Stimulated activated naive CD8-positive, alpha-beta T cell treated with anti-CD3 and anti-CD28 coated beads, Interleukin-15, amount 100 ng/mL, for 72 hours (primary cell): ENCODE measurements around the gene FANCI.
"Not testable (repeated sequence)": the region's sequence is repeated elsewhere in the genome, so short reads cannot be mapped to it uniquely, and the experiment has no call there.

ENCODE experiments used
- ATAC-seq: fragments of 150-1000 bp; cut with Tn5 transposase; 2 replicates; pipeline ENCODE4 v1.10.0; 2021; ENCODE audit warnings: mild to moderate bottlenecking, moderate library complexity
- DNase-seq, 2 donors: peaks; one replicate each; pipeline ENCODE4 v3.0.0; 2021 to 2022
- H3K27ac Mint-ChIP-seq, 2 donors: one replicate each; pipeline ENCODE4 v1.8.0; 2022; ENCODE audit warnings: mild to moderate bottlenecking in 2 of 2, mixed read lengths in 2 of 2, moderate library complexity in 2 of 2
- H3K27me3 Mint-ChIP-seq: one replicate; pipeline ENCODE4 v1.8.0; 2022; ENCODE audit warnings: mixed read lengths
- H3K4me1 Mint-ChIP-seq: one replicate; pipeline ENCODE4 v1.8.0; 2022; ENCODE audit warnings: mild to moderate bottlenecking, mixed read lengths
- H3K4me3 Mint-ChIP-seq, 2 donors: one replicate each; pipeline ENCODE4 v1.8.0; 2022; ENCODE audit warnings: mild to moderate bottlenecking in 2 of 2, mixed read lengths in 2 of 2, moderate library complexity in 1 of 2
- H3K9me3 Mint-ChIP-seq, 2 donors: one replicate each; pipeline ENCODE4 v1.8.0; 2022; ENCODE audit warnings: mixed read lengths in 2 of 2

Gene FANCI

DNA sequence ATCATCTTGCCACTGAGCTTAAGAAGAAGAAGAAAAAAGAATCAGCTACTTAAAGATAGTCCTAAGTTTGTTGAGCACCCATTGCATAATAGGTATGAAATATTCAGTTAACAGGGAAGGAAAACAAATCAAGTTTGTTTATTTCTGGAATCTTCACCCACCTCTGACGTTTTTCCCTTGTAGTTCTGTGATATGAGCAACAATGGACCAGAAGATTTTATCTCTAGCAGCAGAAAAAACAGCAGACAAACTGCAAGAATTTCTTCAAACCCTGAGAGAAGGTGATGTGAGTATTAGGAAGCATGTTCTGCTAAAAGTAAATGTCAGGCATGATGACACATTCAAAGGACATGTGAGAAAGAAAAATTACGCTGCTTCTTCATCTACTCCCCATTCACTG lies 3.7 kb downstream of the FANCI start:
- no peak overlapping the region for H3K27ac Mint-ChIP-seq
- DNase-seq (no peak), ATAC-seq (no peak)
- H3K4me1 Mint-ChIP-seq, result peaks cover 43% of the 10 kb centered on the region
- H3K27me3 Mint-ChIP-seq, result peaks cover 7% of the 10 kb centered on the region
- H3K9me3 Mint-ChIP-seq, result no peaks in the 10 kb centered on the region
- H3K4me3 Mint-ChIP-seq, result no peak overlapping the region

DNA sequence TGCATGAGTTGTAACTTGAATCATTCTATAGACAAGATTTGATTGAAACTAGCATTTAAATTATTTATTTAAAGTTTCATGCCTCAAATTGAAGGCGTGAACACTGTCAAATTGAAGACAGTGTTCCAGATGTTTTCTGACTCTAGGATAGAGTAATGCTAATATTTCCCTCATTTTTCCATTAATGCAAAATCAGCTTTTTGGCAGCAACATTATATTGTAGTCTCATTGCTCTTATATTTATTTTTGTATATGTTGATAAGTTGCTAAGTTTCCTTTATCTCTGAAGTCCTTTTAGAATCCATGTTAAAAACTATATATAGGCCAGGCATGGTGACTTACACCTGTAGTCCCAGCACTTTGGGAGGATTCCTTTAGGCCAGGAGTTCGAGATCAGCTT lies 4.8 kb downstream of the FANCI start:
- no peak for DNase-seq
- Mint-ChIP-seq H3K27ac (no peak overlapping the region), H3K4me3 (no peak overlapping the region), H3K9me3 (no peaks in the 10 kb centered on the region), H3K27me3 (no peaks in the 10 kb centered on the region), H3K4me1 (peaks cover 33% of the 10 kb centered on the region)
- no peak for ATAC-seq

DNA sequence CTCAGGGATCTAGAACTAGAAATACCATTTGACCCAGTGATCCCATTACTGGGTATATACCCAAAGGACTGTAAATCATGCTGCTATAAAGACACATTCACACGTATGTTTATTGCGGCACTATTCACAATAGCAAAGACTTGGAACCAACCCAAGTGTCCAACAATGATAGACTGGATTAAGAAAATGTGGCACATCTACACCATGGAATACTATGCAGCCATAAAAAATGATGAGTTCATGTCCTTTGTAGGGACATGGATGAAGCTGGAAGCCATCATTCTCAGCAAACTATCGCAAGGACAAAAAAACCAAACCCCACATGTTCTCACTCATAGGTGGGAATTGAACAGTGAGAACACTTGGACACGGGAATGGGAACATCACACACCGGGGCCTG lies 6.4 kb downstream of the FANCI start:
- peaks cover 23% of the 10 kb centered on the region for H3K4me1 Mint-ChIP-seq
- H3K9me3 Mint-ChIP-seq, ATAC-seq, H3K27me3 Mint-ChIP-seq, H3K4me3 Mint-ChIP-seq, DNase-seq, H3K27ac Mint-ChIP-seq: not testable (repeated sequence)

DNA sequence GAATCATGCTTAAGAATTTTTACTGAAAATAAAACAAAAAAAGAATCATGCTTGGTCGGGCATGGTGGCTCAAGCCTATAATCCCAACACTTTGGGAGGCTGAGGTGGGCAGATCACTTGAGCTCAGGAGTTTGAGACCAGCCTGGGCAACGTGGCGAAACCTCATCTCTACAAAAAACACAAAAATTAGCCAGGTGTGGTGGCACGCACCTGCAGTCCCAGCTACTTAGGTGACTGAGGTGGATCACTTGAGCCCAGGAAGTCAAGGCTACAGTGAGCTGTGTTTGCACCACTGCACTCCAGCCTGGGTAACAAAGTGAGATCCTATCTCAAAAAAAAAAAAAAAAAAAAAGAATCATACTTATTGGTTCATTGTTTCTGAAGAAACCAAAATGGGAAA lies 33.5 kb downstream of the FANCI start:
- H3K27ac Mint-ChIP-seq, H3K27me3 Mint-ChIP-seq, ATAC-seq, H3K4me1 Mint-ChIP-seq, H3K4me3 Mint-ChIP-seq, H3K9me3 Mint-ChIP-seq, DNase-seq: not testable (repeated sequence)

DNA sequence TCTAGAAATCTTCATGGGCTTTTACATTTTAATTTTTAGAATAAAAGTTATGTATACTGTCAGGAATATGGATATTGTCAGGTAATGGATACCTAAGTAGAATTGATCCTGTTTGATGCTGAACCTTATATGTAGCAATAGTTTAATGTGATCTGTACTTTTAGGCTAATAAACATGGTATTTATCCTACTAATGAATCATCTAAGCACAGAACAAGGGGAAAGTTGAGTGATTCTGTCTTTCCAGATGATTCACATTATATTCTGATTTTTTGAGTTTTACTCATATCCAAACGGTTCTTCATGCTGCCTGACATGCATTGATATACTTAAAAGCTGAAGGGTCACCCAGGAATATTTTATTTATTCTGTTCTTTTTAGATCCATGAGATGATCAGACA lies 34.5 kb downstream of the FANCI start:
- Mint-ChIP-seq H3K4me3 (no peak overlapping the region), H3K27ac (no peak overlapping the region), H3K9me3 (no peaks in the 10 kb centered on the region), H3K27me3 (no peaks in the 10 kb centered on the region), H3K4me1 (no peaks in the 10 kb centered on the region)
- no peak for DNase-seq
- no peak for ATAC-seq

DNA sequence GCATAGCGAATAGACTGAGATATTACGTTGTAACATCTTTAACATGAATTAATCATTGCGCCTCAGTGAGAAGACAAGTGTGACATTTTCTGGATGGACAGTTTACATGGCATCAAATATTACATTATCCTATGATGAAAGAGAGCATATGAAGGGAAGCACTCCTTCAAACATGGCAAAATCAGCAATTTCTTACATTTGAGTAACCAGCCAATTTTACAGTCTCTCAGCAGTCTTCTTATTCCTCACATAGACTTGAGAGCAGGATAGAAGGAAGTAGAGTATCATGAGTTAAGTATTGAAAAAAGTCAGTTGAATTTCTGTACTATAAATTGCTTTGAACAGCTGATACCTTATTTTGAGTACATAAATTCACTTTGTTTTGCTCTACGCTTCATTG lies 38.9 kb downstream of the FANCI start:
- Mint-ChIP-seq H3K4me3 (no peak overlapping the region), H3K27ac (no peak overlapping the region), H3K4me1 (no peaks in the 10 kb centered on the region), H3K27me3 (no peaks in the 10 kb centered on the region), H3K9me3 (no peaks in the 10 kb centered on the region)
- no peak for ATAC-seq
- no peak for DNase-seq

DNA sequence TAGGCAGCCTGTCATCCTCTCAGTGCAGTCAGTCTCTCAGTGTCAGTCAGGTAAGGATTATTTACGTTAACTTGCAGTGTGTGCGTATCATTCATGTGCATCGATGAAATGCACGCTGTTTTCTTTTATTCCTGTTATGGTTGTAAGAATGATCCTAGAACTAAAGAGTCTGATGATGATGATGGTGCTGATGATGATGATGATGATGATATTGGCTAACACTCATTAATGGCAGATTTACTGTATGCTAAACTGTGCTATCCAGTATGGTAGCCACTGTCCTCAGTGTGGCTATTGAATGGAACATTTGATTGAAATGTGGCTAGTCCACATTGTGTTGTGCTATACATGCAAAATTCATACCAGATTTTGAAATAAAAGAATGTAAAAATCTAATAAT lies 39.4 kb downstream of the FANCI start:
- Mint-ChIP-seq H3K27ac (no peak overlapping the region), H3K9me3 (no peaks in the 10 kb centered on the region), H3K4me3 (no peak overlapping the region), H3K27me3 (no peaks in the 10 kb centered on the region), H3K4me1 (no peaks in the 10 kb centered on the region)
- DNase-seq (no peak), ATAC-seq (no peak)

DNA sequence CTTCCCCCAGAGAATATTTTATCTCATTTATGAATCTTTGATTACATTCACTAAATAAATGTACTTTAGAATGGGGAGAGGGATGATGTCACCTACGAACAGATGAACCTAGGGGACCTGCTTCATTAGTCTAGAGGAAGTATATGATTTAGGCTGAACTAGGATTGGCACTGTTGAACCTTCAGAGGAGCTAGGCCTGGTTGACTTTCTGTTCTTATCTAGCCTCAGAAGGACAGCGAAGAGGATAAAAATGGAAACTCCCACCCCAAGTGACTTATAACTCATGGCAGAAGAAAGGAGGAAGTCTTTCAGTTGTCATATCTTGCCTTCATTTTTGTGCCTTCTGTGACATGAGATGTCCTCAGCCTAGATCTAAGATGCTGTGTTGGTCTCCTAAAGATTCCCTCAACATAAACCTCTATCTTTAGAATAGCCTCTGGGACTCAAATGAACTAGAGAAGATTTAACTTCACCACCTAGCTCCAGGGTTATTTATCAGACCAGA lies 48.2 kb downstream of the FANCI start:
- no peak for ATAC-seq
- H3K4me3 Mint-ChIP-seq, result no peak overlapping the region
- DNase-seq, result no peak
- H3K4me1 Mint-ChIP-seq, result no peaks in the 10 kb centered on the region
- no peaks in the 10 kb centered on the region for H3K9me3 Mint-ChIP-seq
- no peaks in the 10 kb centered on the region for H3K27me3 Mint-ChIP-seq
- no peak overlapping the region for H3K27ac Mint-ChIP-seq

DNA sequence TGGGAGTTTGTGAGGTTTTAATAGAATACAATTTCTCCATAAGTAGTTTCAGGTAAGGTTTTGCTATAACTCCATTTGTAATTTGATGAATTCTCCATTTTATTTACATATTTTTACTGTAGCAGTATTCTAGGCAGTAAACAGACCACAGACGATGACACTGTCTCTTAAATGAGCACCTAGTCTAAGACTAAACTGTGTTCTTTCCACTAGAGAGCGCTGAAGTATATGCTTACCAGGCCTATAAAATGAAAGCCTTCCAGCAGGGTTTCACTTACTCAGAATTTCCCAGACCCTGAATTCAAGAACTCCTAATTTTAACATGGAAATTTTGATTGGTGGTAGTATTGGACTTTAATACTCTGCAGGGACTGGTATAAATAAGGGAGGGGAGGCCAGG lies 49.2 kb downstream of the FANCI start:
- Mint-ChIP-seq H3K27me3 (no peaks in the 10 kb centered on the region), H3K27ac (peak overlapping the region in 1 of 2 donors; percentile 78), H3K9me3 (no peaks in the 10 kb centered on the region), H3K4me3 (no peak overlapping the region), H3K4me1 (no peaks in the 10 kb centered on the region)
- DNase-seq, result no peak
- no peak for ATAC-seq

DNA sequence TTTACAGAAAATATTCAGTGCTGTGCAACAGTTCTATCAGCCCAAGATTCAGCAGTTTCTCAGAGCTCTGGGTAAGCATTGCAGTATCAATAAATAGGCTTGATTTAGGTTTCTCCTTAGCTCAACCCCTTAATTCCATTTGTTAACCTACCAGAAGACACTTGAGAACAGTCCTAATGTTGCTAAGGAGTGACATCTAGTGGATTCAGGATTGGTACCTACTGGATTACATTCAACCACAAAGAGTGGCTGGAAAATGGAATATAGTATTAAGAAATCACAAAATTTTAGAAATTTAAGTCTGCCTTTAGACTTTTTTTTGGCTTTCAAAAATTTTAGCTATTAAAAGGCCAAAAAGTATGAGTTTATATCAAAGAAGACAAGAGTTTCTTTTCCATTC lies 56.1 kb downstream of the FANCI start:
- no peaks in the 10 kb centered on the region for H3K9me3 Mint-ChIP-seq
- no peak overlapping the region for H3K4me3 Mint-ChIP-seq
- ATAC-seq (no peak), DNase-seq (no peak)
- H3K27ac Mint-ChIP-seq, result no peak overlapping the region
- peaks cover 13% of the 10 kb centered on the region for H3K4me1 Mint-ChIP-seq
- no peaks in the 10 kb centered on the region for H3K27me3 Mint-ChIP-seq

DNA sequence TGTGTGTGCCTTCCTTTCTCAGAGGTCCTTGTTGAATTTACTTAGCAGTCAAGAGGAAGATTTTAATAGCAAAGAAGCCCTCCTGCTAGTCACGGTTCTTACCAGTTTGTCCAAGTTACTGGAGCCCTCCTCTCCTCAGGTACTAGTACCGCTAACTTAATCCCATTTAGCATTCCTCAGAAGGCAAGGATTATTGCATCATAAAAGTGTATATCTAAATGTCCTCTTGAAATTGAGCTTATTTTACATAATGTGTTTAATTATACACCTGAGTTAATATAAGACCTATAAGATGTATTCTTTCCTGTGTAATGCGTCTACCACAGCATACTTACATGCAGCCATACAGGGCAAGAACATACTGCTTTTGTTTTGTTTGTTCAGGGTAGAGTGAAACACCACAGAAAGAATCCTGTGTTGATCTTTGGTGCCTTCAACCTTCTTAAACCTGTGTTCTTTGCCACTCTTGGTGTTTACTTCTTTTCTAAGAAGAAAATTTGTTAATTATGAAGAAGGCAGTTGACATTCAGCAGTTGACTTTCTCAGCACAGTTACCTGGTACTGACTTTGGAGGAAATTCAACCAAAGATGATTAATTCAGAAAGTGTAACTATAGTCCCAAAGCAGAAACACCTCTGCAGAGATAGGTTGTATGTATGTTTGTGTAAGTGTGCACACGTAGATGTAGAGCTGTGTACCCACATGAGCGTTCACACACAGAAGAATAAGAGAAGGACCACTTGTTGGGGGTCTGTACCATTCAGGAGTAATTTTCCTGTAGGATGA lies 57.7 kb downstream of the FANCI start:
- H3K27ac Mint-ChIP-seq, result no peak overlapping the region
- peak; percentile 69 for ATAC-seq
- no peak overlapping the region for H3K4me3 Mint-ChIP-seq
- H3K9me3 Mint-ChIP-seq, result no peaks in the 10 kb centered on the region
- H3K27me3 Mint-ChIP-seq, result no peaks in the 10 kb centered on the region
- H3K4me1 Mint-ChIP-seq, result peaks cover 13% of the 10 kb centered on the region
- no peak for DNase-seq

DNA sequence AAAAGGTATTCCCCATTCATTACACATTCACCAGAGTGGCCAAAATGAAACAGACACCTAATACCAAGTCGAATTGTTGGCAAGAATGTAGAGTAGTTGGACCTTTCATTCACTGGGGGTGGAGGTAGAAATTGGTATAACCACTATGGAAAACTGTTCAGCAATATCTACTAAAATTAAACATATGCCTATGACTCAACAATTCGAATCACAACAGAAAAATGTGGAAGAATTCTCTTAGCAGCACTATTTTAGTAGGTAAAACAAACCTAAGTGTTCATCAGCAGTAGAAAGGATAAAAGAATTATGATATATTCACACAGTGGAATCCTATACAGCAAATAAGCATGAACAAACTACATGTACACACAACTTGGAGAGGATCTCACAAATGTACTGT lies 60.2 kb downstream of the FANCI start:
- H3K9me3 Mint-ChIP-seq, result no peaks in the 10 kb centered on the region
- ATAC-seq (no peak), DNase-seq (no peak)
- no peak overlapping the region for H3K4me3 Mint-ChIP-seq
- peak overlapping the region in 1 of 2 donors; percentile 83 for H3K27ac Mint-ChIP-seq
- peaks cover 13% of the 10 kb centered on the region for H3K4me1 Mint-ChIP-seq
- H3K27me3 Mint-ChIP-seq, result no peaks in the 10 kb centered on the region

DNA sequence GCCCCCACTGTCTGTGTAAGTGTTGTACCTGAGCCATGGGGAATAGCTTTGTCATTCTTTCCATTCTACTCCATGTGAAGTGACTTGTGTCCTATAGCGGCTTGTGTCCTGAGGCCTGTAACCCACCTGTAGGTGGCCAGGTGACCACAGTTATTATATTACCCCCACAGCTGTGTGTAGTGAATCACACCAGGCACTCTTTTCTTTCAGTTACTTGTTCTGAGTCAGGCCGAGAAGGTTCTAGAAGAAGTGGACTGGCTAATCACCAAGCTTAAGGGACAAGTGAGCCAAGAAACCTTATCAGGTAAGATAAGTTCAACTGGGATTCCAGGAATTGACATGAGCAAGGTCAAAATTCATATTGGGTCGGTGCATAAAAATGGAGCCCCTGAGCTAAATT lies 61.6 kb downstream of the FANCI start:
- Mint-ChIP-seq H3K27me3 (no peaks in the 10 kb centered on the region), H3K4me3 (no peak overlapping the region), H3K4me1 (peaks cover 13% of the 10 kb centered on the region), H3K9me3 (no peaks in the 10 kb centered on the region), H3K27ac (peak overlapping the region in 1 of 2 donors; percentile 54)
- ATAC-seq (no peak), DNase-seq (no peak)

DNA sequence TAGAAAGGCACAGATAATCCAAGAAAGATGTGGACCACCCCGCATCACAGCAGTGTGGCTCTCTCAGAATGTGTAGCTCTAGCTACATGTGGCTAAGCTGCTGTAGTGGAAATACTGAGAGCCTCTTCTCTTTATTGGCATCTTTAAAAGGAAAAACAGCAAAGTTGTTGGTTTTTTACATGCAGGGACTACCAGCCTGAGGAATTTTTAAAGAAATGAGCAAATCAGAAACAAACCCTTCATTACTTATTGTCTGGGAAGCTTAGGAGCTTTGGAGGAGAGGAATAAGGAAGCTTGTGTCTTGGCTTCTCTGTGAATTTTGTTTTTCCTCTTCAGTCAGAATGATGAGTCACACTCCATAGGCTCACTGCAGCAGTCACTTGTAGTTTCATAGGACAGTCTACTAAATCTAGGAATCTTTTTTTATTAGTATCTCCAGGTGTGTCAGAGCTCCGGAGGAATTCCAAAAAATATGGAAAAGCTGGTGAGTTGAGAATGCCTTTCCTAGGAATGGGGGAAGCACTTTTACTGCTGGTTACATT lies 63.3 kb downstream of the FANCI start:
- H3K4me1 Mint-ChIP-seq, result no peaks in the 10 kb centered on the region
- no peaks in the 10 kb centered on the region for H3K27me3 Mint-ChIP-seq
- H3K9me3 Mint-ChIP-seq, result no peaks in the 10 kb centered on the region
- H3K27ac Mint-ChIP-seq, result peak overlapping the region in 1 of 2 donors; percentile 57
- DNase-seq (no peak), ATAC-seq (no peak)
- no peak overlapping the region for H3K4me3 Mint-ChIP-seq

DNA sequence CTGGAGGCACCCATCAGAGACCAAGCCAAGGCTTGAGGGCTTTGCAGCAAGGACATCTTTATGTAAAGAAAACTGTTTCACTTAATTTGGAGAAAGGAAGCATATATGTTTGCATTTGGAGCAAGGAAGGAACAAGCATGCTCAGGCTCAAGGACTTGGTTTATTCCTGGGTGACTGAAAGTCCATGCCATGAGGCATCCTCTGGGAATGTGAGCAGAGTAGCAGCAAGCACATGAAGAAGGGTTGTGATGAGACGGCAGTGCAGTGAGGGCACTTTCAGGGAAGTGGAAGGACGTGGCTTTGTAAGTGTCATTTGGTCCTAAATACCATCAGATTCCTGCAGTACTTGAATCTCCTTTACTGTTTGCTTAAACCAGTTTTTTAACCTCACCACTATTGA lies 64.0 kb downstream of the FANCI start:
- H3K27ac Mint-ChIP-seq, result no peak overlapping the region
- no peak overlapping the region for H3K4me3 Mint-ChIP-seq
- H3K4me1 Mint-ChIP-seq, result no peaks in the 10 kb centered on the region

DNA sequence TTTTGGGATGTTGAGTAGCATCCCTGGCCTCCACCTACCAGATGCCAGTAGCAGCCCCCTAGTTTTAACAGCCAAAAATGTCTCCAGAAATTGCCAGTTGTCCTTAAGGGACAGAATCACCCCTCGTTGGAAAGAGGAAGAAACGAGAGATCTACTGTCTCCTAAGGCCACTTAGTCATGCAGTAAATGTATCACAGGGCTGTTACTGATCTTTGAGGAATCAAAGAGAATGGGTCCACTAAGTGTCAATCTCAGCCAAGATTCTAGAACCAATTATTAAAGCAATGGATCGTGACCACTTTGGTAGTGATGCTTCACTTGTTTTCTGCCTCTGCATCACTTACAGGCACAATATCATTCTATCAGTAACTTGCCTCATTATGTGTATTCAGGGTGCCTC lies 64.5 kb downstream of the FANCI start:
- Mint-ChIP-seq H3K4me1 (no peaks in the 10 kb centered on the region), H3K9me3 (no peaks in the 10 kb centered on the region), H3K4me3 (no peak overlapping the region), H3K27ac (no peak overlapping the region), H3K27me3 (no peaks in the 10 kb centered on the region)
- ATAC-seq, result no peak
- no peak for DNase-seq

More for the DNA sequence above, 64.0 kb downstream of the FANCI start:
- Mint-ChIP-seq H3K27me3 (no peaks in the 10 kb centered on the region), H3K9me3 (no peaks in the 10 kb centered on the region)
- DNase-seq, result no peak
- ATAC-seq, result no peak

DNA sequence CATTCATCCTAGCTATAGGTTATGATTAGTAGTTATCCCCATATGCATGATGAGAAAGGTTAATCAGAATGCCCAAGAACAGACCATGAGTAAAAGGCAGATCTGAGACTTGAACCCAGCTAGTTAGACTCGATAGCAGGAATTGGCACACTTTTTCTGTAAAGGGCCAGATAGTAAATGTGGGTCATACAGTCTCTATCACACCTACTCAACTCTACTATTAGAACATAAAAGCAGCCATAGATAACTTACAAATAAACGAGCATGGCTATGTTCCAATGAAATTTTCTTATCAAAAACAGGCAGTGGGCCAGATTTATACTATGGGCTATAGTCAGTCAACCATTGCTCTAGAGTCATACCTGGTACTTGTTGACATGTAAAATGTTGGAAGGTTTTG lies 66.2 kb downstream of the FANCI start:
- DNase-seq, result no peak
- no peak for ATAC-seq
- Mint-ChIP-seq H3K4me1 (no peaks in the 10 kb centered on the region), H3K27ac (no peak overlapping the region), H3K27me3 (no peaks in the 10 kb centered on the region), H3K4me3 (no peak overlapping the region), H3K9me3 (no peaks in the 10 kb centered on the region)
